Stimulated activated CD8-positive, alpha-beta memory T cell treated with anti-CD3 and anti-CD28 coated beads, Interleukin-2, amount 100 ng/mL, for 1 hour (primary cell): ENCODE data around the gene CA4.
"Not testable (repeated sequence)": the region's sequence is repeated elsewhere in the genome, so short reads cannot be mapped to it uniquely, and the experiment has no call there.

Experiments
- DNase-seq, 2 donors: peaks; one replicate each; pipeline ENCODE4 v3.0.0-alpha.2; 2020; ENCODE audit warnings: low read depth in 2 of 2

CA4 gene

GRCh38 chr17:60174035-60174434 lies 24.3 kb downstream of the CA4 start:
- no peak for DNase-seq

- not testable (repeated sequence) for DNase-seq
These were observed 25.0 kb downstream of the CA4 start for GRCh38 chr17:60174767-60175166.

- DNase-seq, result not testable (repeated sequence)
These were observed 27.0 kb downstream of the CA4 start for GRCh38 chr17:60176763-60177162.

- DNase-seq, result not testable (repeated sequence)
These were observed 28.4 kb downstream of the CA4 start for GRCh38 chr17:60178180-60178579.

- not testable (repeated sequence) for DNase-seq
These were observed 30.6 kb downstream of the CA4 start for GRCh38 chr17:60180380-60180779.

- DNase-seq, result not testable (repeated sequence)
These were observed 36.6 kb downstream of the CA4 start for GRCh38 chr17:60186372-60186771.

GRCh38 chr17:60186846-60187745 lies 37.3 kb downstream of the CA4 start:
- DNase-seq, result not testable (repeated sequence)

GRCh38 chr17:60188759-60189158 lies 39.0 kb downstream of the CA4 start:
- DNase-seq, result no peak

- not testable (repeated sequence) for DNase-seq
These were observed 40.3 kb downstream of the CA4 start for GRCh38 chr17:60190032-60190431.

GRCh38 chr17:60193032-60193431 lies 43.3 kb downstream of the CA4 start:
- DNase-seq, result not testable (repeated sequence)

- DNase-seq, result no peak
These were observed 43.7 kb downstream of the CA4 start for GRCh38 chr17:60193482-60193881.

- not testable (repeated sequence) for DNase-seq
These were observed 44.4 kb downstream of the CA4 start for GRCh38 chr17:60194141-60194540.

- not testable (repeated sequence) for DNase-seq
These were observed 48.9 kb downstream of the CA4 start for GRCh38 chr17:60198630-60199029.

- not testable (repeated sequence) for DNase-seq
These were observed 56.0 kb downstream of the CA4 start for GRCh38 chr17:60205782-60206181.

- DNase-seq, result not testable (repeated sequence)
These were observed 58.5 kb downstream of the CA4 start for GRCh38 chr17:60208302-60208701.
